ENCODE measurements around the gene ABCC4. TPM values are rescaled to one million over a fixed set of nuclear protein-coding genes. Genes with fewer than 3 reads are reported as not detected.

The ABCC4 gene, protein sequence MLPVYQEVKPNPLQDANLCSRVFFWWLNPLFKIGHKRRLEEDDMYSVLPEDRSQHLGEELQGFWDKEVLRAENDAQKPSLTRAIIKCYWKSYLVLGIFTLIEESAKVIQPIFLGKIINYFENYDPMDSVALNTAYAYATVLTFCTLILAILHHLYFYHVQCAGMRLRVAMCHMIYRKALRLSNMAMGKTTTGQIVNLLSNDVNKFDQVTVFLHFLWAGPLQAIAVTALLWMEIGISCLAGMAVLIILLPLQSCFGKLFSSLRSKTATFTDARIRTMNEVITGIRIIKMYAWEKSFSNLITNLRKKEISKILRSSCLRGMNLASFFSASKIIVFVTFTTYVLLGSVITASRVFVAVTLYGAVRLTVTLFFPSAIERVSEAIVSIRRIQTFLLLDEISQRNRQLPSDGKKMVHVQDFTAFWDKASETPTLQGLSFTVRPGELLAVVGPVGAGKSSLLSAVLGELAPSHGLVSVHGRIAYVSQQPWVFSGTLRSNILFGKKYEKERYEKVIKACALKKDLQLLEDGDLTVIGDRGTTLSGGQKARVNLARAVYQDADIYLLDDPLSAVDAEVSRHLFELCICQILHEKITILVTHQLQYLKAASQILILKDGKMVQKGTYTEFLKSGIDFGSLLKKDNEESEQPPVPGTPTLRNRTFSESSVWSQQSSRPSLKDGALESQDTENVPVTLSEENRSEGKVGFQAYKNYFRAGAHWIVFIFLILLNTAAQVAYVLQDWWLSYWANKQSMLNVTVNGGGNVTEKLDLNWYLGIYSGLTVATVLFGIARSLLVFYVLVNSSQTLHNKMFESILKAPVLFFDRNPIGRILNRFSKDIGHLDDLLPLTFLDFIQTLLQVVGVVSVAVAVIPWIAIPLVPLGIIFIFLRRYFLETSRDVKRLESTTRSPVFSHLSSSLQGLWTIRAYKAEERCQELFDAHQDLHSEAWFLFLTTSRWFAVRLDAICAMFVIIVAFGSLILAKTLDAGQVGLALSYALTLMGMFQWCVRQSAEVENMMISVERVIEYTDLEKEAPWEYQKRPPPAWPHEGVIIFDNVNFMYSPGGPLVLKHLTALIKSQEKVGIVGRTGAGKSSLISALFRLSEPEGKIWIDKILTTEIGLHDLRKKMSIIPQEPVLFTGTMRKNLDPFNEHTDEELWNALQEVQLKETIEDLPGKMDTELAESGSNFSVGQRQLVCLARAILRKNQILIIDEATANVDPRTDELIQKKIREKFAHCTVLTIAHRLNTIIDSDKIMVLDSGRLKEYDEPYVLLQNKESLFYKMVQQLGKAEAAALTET (N-terminal part only)
- total RNA-seq (1 to 10 TPM; 3.5 to 5.8 (median 4.7) TPM), polyA plus RNA-seq (1.2 TPM)
- long read RNA-seq, donor 1, full-length matches to known transcripts, result 1 of 6 reads
- long read RNA-seq, donor 1, partial matches to known transcripts, result 3 of 6 reads
- long read RNA-seq, donor 1, other reads (novel, unspliced or antisense), result 2 of 6 reads
- long read RNA-seq, donor 2, partial matches to known transcripts, result 0 of 1 reads
- long read RNA-seq, donor 2, other reads (novel, unspliced or antisense), result 1 of 1 reads
- long read RNA-seq, donor 3, full-length matches to known transcripts, result 10 of 22 reads
- long read RNA-seq, donor 3, partial matches to known transcripts, result 10 of 22 reads
- long read RNA-seq, donor 3, other reads (novel, unspliced or antisense), result 2 of 22 reads
- long read RNA-seq, donor 4, full-length matches to known transcripts, result 1 of 2 reads
- long read RNA-seq, donor 4, partial matches to known transcripts, result 1 of 2 reads
- long read RNA-seq, donor 4, other reads (novel, unspliced or antisense), result 0 of 2 reads

DNA sequence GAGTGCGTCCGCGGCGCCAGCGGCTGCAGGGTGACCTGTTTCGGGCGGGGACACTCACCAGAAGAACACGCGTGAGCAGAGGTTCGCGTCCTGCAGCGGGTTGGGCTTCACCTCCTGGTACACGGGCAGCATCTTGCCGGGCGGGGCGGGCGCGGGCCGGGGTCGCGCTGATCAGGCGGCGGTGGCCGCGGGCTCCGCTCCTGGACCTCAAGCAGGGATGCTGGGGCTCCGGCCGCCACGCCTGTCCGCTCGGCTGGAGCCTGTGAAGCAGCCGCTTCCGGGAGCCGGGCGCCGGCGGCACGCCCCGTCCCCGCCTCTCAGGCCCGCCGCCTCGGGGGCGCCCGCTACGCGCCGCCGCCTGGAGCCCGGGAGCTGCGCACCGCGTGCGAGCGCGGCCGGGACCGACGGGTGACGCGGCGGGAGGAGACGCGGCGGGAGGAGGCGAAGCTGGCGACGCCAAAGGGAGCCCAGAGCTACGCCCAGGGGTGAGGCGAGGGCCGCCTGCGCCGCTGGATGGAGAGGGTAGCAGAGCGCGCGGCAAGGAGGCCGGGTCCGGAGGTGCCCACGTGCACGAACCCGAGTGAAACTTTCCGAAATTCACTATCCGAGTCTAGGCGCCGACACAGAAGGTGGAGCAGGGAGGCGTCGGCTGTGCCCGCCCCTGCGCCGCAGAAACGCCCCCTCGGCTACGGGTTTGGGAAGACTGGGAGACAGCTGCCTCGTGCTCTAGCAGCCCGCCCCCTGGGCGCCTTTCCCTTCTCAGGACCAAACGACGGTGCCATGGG, at the start of gene ABCC4:
TSS of gene ABCC4 (minus strand) at position 269 of the 785 bp plus-strand sequence. CDS start at position 132, 137 bp downstream.
- DNase-seq (peak; percentile 76 to 90 (median 88)), ATAC-seq (peak; percentile 94 to 95)
- intact Hi-C loops (cut with DNase I), result loop anchor here in 1 of 4 donors (10.0 kb wide), 1 partner anchor 83 kb away; no protein-coding TSS in a partner anchor
- under 1% methylated on average over 98 of the region's 98 CpGs for WGBS
- Histone ChIP-seq H3K27me3 (ENCODE audit: control insufficient read depth, insufficient read depth) (no peaks in the 10 kb centered on the region), H3K4me1 (ENCODE audit: control insufficient read depth, insufficient read depth, low read length) (no peaks in the 10 kb centered on the region), H3K9me3 (ENCODE audit: control insufficient read depth, low read length) (no peaks in the 10 kb centered on the region), H3K4me3 (ENCODE audit: low read length) (peak within 1 kb of the TSS; percentile 59), H3K27ac (ENCODE audit: low read length) (peak within 1 kb of the TSS; percentile 19)

DNA sequence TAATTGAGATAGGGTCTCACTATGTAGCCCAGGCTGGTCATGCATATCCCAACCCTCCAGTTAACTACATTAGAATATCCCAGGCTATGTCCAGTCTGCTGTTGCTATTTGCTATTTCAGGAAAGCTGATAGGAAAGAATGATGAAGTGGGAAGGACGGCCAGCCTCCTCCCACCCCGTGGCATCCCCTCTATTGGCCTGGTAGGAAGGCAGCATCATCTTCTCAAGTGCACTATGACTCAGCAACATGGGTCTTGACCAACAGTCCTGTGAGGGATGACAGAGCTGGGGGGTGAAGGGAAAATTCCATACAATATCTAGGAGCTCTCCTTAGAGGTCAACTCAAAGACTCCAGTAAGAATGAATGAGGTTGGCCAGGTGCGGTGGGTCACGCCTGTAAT, 48.0 kb upstream of the ABCC4 start:
- Histone ChIP-seq H3K4me1 (ENCODE audit: control insufficient read depth, insufficient read depth, low read length) (no peaks in the 10 kb centered on the region), H3K4me3 (ENCODE audit: low read length) (no peak overlapping the region), H3K9me3 (ENCODE audit: control insufficient read depth, low read length) (no peaks in the 10 kb centered on the region), H3K27me3 (ENCODE audit: control insufficient read depth, insufficient read depth) (no peaks in the 10 kb centered on the region), H3K27ac (ENCODE audit: low read length) (no peak overlapping the region)
- DNase-seq, result no peak
- WGBS, result 52% methylated on average over 4 of the region's 4 CpGs
- intact Hi-C loops (cut with DNase I), result no loop called here
- ATAC-seq, result no peak

DNA sequence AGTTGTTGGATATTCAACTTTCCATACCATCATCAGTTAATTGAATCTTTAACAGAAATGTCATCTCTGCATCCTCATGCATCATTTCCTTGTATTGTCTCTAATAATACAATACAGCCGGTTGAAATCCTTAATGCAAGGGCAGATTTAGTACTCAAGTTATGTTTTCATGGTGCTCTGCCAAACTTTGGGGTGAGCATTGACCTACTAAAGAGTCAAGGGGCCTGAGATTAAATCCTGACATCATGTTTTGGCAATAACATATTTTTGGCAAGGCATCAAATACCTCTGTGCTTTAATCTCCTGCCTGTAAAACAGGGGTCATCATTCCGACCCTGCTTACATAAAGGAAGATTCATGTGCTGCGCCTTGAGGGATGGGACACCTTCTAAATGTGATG, 42.7 kb upstream of the ABCC4 start:
- no peaks in the 10 kb centered on the region for H3K4me1 ChIP-seq (ENCODE audit: control insufficient read depth, insufficient read depth, low read length)
- no peaks in the 10 kb centered on the region for H3K9me3 ChIP-seq (ENCODE audit: control insufficient read depth, low read length)
- intact Hi-C loops (cut with DNase I), result no loop called here
- no peak overlapping the region for H3K27ac ChIP-seq (ENCODE audit: low read length)
- H3K27me3 ChIP-seq (ENCODE audit: control insufficient read depth, insufficient read depth), result no peaks in the 10 kb centered on the region
- DNase-seq, result no peak
- WGBS, result 36% methylated on average over 3 of the region's 3 CpGs
- peak in 1 of 2 donors; percentile 53 for ATAC-seq
- H3K4me3 ChIP-seq (ENCODE audit: low read length), result no peak overlapping the region

DNA sequence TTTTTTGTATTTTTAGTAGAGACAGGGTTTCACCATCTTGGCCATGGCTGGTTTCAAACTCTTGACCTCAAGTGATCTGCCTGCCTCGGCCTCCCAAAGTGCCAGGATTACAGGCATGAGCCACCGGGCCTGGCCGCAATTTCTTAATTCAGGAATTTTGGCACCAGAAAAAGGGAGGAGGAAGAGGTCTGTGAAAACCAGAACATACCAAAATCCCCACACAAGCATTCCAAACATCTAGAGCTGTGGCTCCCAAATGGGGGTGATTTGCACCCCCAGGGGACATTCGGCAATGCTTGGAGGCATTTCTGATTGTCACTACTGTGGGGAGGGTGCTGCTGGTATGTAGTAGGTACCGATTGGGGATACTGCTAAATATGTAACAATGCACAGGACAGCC, 40.2 kb upstream of the ABCC4 start:
- DNase-seq (no peak), ATAC-seq (no peak)
- WGBS, result 83% methylated on average over 5 of the region's 5 CpGs
- Histone ChIP-seq H3K4me3 (ENCODE audit: low read length) (no peak overlapping the region), H3K4me1 (ENCODE audit: control insufficient read depth, insufficient read depth, low read length) (no peaks in the 10 kb centered on the region), H3K9me3 (ENCODE audit: control insufficient read depth, low read length) (no peaks in the 10 kb centered on the region), H3K27ac (ENCODE audit: low read length) (no peak overlapping the region), H3K27me3 (ENCODE audit: control insufficient read depth, insufficient read depth) (no peaks in the 10 kb centered on the region)
- intact Hi-C loops (cut with DNase I), result no loop called here

DNA sequence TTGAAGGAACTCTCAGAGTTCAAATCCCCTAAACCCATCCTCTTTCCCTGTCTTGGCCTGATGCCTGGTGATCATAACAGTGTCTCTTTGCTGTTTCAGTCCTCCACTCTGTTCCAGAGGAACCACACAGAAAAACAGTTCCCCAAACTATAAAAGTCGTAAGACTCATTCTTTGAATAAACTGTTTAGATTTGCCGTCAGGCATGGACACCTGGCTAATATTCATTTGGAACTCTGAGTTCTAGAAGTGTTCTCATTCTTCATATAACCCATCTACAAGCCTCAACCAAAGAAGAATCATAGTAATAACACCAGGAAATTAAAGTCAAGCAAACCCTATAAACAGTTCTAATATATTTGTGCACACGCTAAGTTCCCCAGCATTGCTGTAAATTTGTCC, 37.7 kb upstream of the ABCC4 start:
- WGBS, result 90% methylated on average over 3 of the region's 3 CpGs
- no peaks in the 10 kb centered on the region for H3K9me3 ChIP-seq (ENCODE audit: control insufficient read depth, low read length)
- ATAC-seq (no peak), DNase-seq (no peak)
- H3K27ac ChIP-seq (ENCODE audit: low read length), result no peak overlapping the region
- intact Hi-C loops (cut with DNase I), result no loop called here
- H3K27me3 ChIP-seq (ENCODE audit: control insufficient read depth, insufficient read depth), result no peaks in the 10 kb centered on the region
- H3K4me1 ChIP-seq (ENCODE audit: control insufficient read depth, insufficient read depth, low read length), result no peaks in the 10 kb centered on the region
- no peak overlapping the region for H3K4me3 ChIP-seq (ENCODE audit: low read length)

DNA sequence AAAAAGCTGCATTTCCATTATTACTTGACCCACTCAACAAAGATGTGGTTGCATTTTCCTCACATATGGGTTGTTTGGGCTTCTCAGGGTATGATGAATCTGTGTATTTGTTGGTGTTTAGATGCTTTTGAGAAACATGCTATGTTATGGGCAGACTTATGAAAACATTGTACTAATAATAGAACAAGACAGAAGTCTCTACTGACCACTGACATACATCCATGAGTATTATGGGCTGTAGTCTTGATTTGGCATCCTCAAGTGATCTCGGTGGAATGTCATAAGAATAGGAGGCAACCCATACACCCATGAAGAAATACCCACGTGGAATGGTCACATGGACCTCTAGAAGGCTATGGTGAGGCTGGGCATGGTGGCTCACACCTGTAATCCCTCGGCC, 36.3 kb upstream of the ABCC4 start:
- Histone ChIP-seq H3K27me3 (ENCODE audit: control insufficient read depth, insufficient read depth) (no peaks in the 10 kb centered on the region), H3K27ac (ENCODE audit: low read length) (no peak overlapping the region), H3K9me3 (ENCODE audit: control insufficient read depth, low read length) (no peaks in the 10 kb centered on the region), H3K4me3 (ENCODE audit: low read length) (no peak overlapping the region), H3K4me1 (ENCODE audit: control insufficient read depth, insufficient read depth, low read length) (no peaks in the 10 kb centered on the region)
- ATAC-seq (no peak), DNase-seq (no peak)
- 88% methylated on average over 3 of the region's 3 CpGs for WGBS
- intact Hi-C loops (cut with DNase I), result no loop called here

DNA sequence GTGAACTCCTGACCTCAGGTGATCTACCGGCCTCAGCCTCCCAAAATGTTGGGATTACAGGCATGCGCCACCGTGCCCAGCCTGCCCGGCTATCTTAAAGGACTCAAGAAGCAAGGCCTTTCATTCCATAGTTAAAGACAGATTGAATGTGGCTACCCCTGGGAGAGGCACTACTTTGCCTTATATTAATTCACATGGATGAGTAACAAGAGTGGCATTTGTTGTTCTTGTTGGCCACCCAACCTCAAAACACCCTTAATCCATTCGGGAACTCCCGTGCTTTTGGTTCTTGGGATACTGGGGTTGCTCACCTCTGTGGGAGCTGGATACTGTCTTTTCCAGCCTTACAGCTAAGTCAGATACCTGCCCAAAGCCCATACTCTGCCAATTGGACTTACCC, 34.4 kb upstream of the ABCC4 start:
- Histone ChIP-seq H3K27ac (ENCODE audit: low read length) (no peak overlapping the region), H3K9me3 (ENCODE audit: control insufficient read depth, low read length) (no peaks in the 10 kb centered on the region), H3K27me3 (ENCODE audit: control insufficient read depth, insufficient read depth) (no peaks in the 10 kb centered on the region), H3K4me3 (ENCODE audit: low read length) (no peak overlapping the region), H3K4me1 (ENCODE audit: control insufficient read depth, insufficient read depth, low read length) (no peaks in the 10 kb centered on the region)
- intact Hi-C loops (cut with DNase I), result no loop called here
- ATAC-seq (no peak), DNase-seq (no peak)
- WGBS, result 73% methylated on average over 6 of the region's 6 CpGs

DNA sequence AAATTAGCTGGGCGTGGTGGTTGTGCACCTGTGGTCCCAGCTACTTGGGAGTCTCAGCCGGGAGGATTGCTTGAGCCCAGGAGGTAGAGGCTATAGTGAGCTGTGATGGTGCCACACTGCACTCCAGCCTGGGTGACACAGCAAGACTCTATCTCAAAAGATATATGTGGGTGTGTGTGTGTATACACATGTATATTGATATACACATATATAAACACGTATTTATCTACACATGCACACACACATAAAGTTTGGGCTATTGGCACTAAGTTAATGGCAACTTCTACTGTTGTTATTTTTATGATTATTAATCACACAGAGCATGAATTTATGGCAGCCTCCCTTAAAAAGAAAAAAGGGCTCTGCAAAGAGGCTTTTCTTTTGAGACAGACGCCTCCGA, 27.1 kb upstream of the ABCC4 start:
- Histone ChIP-seq H3K4me3 (ENCODE audit: low read length) (no peak overlapping the region), H3K27ac (ENCODE audit: low read length) (no peak overlapping the region), H3K4me1 (ENCODE audit: control insufficient read depth, insufficient read depth, low read length) (no peaks in the 10 kb centered on the region), H3K27me3 (ENCODE audit: control insufficient read depth, insufficient read depth) (no peaks in the 10 kb centered on the region), H3K9me3 (ENCODE audit: control insufficient read depth, low read length) (no peaks in the 10 kb centered on the region)
- WGBS, result 89% methylated on average over 5 of the region's 5 CpGs
- ATAC-seq (no peak), DNase-seq (no peak)
- intact Hi-C loops (cut with DNase I), result no loop called here

DNA sequence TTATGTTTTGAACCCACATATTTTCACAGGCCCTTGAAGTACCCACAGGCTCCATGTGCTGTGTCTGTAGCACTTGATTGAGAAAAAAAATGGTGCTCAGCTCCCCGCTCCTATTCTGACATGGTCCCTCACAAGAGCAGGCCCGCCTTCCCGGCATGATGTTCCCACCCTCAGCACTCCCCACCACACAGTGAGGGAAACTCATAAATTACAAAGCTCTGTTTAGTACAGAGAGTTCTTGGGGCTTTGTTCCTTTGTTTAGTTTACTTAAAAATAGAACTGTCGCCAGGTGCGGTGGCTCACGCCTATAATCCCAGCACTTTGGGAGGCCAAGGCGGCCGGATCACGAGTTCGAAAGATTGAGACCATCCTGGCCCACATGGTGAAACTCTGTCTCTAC, 25.9 kb upstream of the ABCC4 start:
- DNase-seq (no peak), ATAC-seq (no peak)
- 93% methylated on average over 10 of the region's 10 CpGs for WGBS

More for the DNA sequence above, 25.9 kb upstream of the ABCC4 start:
- Histone ChIP-seq H3K4me1 (ENCODE audit: control insufficient read depth, insufficient read depth, low read length) (no peaks in the 10 kb centered on the region), H3K4me3 (ENCODE audit: low read length) (no peak overlapping the region), H3K27ac (ENCODE audit: low read length) (no peak overlapping the region), H3K9me3 (ENCODE audit: control insufficient read depth, low read length) (no peaks in the 10 kb centered on the region), H3K27me3 (ENCODE audit: control insufficient read depth, insufficient read depth) (no peaks in the 10 kb centered on the region)
- intact Hi-C loops (cut with DNase I), result no loop called here

All from right cardiac atrium (tissue), 5 donors.